H9 (cell line): ENCODE data around the gene WFDC5. TPM values are rescaled to one million over a fixed set of nuclear protein-coding genes. Genes with fewer than 3 reads are reported as not detected.

ENCODE experiments used
- DNase-seq: peaks from one replicate; pipeline ENCODE4 v3.0.0-alpha.2; 2017
- H2AFZ ChIP-seq: one replicate; pipeline ENCODE4 v1.6.1; 2013; ENCODE audit warnings: mild to moderate bottlenecking, low read length, control low read depth, moderate library complexity
- H2AK5ac ChIP-seq: 2 replicates; pipeline ENCODE4 v1.6.1; 2013; ENCODE audit warnings: low read length, control low read depth, mixed read lengths; ENCODE audit not compliant: insufficient read length
- H2BK120ac ChIP-seq: one replicate; pipeline ENCODE4 v1.6.1; 2013; ENCODE audit warnings: low read depth, mild to moderate bottlenecking, low read length, control low read depth, inconsistent platforms; ENCODE audit not compliant: poor library complexity, severe bottlenecking
- H2BK12ac ChIP-seq: 2 replicates; pipeline ENCODE4 v1.6.1; 2013; ENCODE audit warnings: low read length, control low read depth, mixed read lengths, low read depth; ENCODE audit not compliant: insufficient read length
- H2BK15ac ChIP-seq: 2 replicates; pipeline ENCODE4 v1.6.1; 2013; ENCODE audit warnings: low read depth, low read length, control low read depth
- H2BK20ac ChIP-seq: one replicate; pipeline ENCODE4 v1.6.1; 2013; ENCODE audit warnings: low read depth, mild to moderate bottlenecking, low read length, control low read depth, inconsistent platforms; ENCODE audit not compliant: poor library complexity, severe bottlenecking
- H2BK5ac ChIP-seq: 2 replicates; pipeline ENCODE4 v1.6.1; 2013; ENCODE audit warnings: low read length, control low read depth, mixed read lengths; ENCODE audit not compliant: insufficient read length
- H3K14ac ChIP-seq: 2 replicates; pipeline ENCODE4 v1.6.1; 2013; ENCODE audit warnings: low read length, control low read depth; ENCODE audit not compliant: insufficient read depth
- H3K18ac ChIP-seq: 2 replicates; pipeline ENCODE4 v1.6.1; 2013; ENCODE audit warnings: low read depth, mild to moderate bottlenecking, mixed read lengths, low read length, control low read depth; ENCODE audit not compliant: insufficient read length
- H3K23ac ChIP-seq: 2 replicates; pipeline ENCODE4 v1.6.1; 2013; ENCODE audit warnings: low read length, control low read depth, mixed read lengths, low read depth; ENCODE audit not compliant: insufficient read length
- H3K23me2 ChIP-seq: 2 replicates; pipeline ENCODE4 v1.6.1; 2013; ENCODE audit warnings: low read depth, mild to moderate bottlenecking, mixed read lengths, low read length, control low read depth; ENCODE audit not compliant: insufficient read length, poor library complexity, severe bottlenecking
- H3K27ac ChIP-seq: 2 replicates; pipeline ENCODE4 v1.5.1; 2013; ENCODE audit warnings: low read length, control low read depth, mixed read lengths, low read depth; ENCODE audit not compliant: insufficient read length
- H3K27me3 ChIP-seq: 2 replicates; pipeline ENCODE4 v1.6.1; 2013; ENCODE audit warnings: low read length, control low read depth, inconsistent platforms; ENCODE audit not compliant: insufficient read depth
- H3K4ac ChIP-seq: 2 replicates; pipeline ENCODE4 v1.6.1; 2013; ENCODE audit warnings: low read depth, mild to moderate bottlenecking, control low read depth, inconsistent platforms, low read length, moderate library complexity
- H3K4me1 ChIP-seq: 2 replicates; pipeline ENCODE4 v1.6.1; 2013; ENCODE audit warnings: low read length, control low read depth, inconsistent platforms; ENCODE audit not compliant: insufficient read depth
- H3K4me2 ChIP-seq: 2 replicates; pipeline ENCODE4 v1.6.1; 2013; ENCODE audit warnings: low read length, control low read depth, mixed read lengths; ENCODE audit not compliant: insufficient read length, insufficient read depth
- H3K56ac ChIP-seq: 2 replicates; pipeline ENCODE4 v1.6.1; 2013; ENCODE audit warnings: low read depth, mild to moderate bottlenecking, mixed read lengths, low read length, control low read depth; ENCODE audit not compliant: insufficient read length
- H3K79me1 ChIP-seq: 2 replicates; pipeline ENCODE4 v1.6.1; 2013; ENCODE audit warnings: low read depth, mild to moderate bottlenecking, moderate library complexity, low read length, control low read depth, inconsistent platforms; ENCODE audit not compliant: insufficient read depth, poor library complexity, severe bottlenecking
- H3K79me2 ChIP-seq: 2 replicates; pipeline ENCODE4 v1.6.1; 2013; ENCODE audit warnings: low read length, control low read depth, inconsistent platforms; ENCODE audit not compliant: insufficient read depth
- H3K9ac ChIP-seq: 2 replicates; pipeline ENCODE4 v1.6.1; 2013; ENCODE audit warnings: low read length, control low read depth, mixed read lengths; ENCODE audit not compliant: insufficient read length; ENCODE audit errors: extremely low read depth
- H3K9me3 ChIP-seq: one replicate; pipeline ENCODE4 v1.6.1; 2013; ENCODE audit warnings: low read depth, low read length, inconsistent platforms; ENCODE audit not compliant: control insufficient read depth
- H3T11ph ChIP-seq: one replicate; pipeline ENCODE4 v1.6.1; 2013; ENCODE audit warnings: mild to moderate bottlenecking, low read length, control low read depth, inconsistent platforms
- H4K20me1 ChIP-seq: one replicate; pipeline ENCODE4 v1.6.1; 2013; ENCODE audit not compliant: control insufficient read depth, insufficient read length, insufficient read depth
- H4K5ac ChIP-seq: 2 replicates; pipeline ENCODE4 v1.6.1; 2013; ENCODE audit warnings: low read depth, mild to moderate bottlenecking, mixed read lengths, low read length, control low read depth; ENCODE audit not compliant: insufficient read length
- H4K8ac ChIP-seq: replicated peaks from 2 replicates; pipeline ENCODE4 v1.6.1; 2013; ENCODE audit warnings: low read length, control low read depth, mixed read lengths, low read depth; ENCODE audit not compliant: insufficient read length
- H4K91ac ChIP-seq: 2 replicates; pipeline ENCODE4 v1.6.1; 2013; ENCODE audit warnings: low read depth, mild to moderate bottlenecking, moderate library complexity, mixed read lengths, low read length, control low read depth; ENCODE audit not compliant: insufficient read length
- H3K27ac Mint-ChIP-seq, 3 experiments: 2 replicates in 2 of 3; 3 replicates in 1 of 3; pipeline ENCODE4 v1.8.0; 2020 to 2021; ENCODE audit warnings: mixed read lengths in 3 of 3, mild to moderate bottlenecking in 1 of 3, moderate library complexity in 1 of 3
- H3K27me3 Mint-ChIP-seq: 2 replicates; pipeline ENCODE4 v1.8.0; 2021; ENCODE audit warnings: low read depth, mild to moderate bottlenecking, moderate library complexity, mixed read lengths
- H3K36me3 Mint-ChIP-seq, 3 experiments: 2 replicates in 2 of 3; 3 replicates in 1 of 3; pipeline ENCODE4 v1.8.0; 2020 to 2021; ENCODE audit warnings: low read depth in 3 of 3, mixed read lengths in 3 of 3; ENCODE audit not compliant: insufficient read depth in 1 of 3
- H3K4me1 Mint-ChIP-seq, 2 experiments: 2 replicates each; pipeline ENCODE4 v1.8.0; 2020; ENCODE audit warnings: mixed read lengths in 2 of 2
- H3K4me3 Mint-ChIP-seq, 2 experiments: 2 replicates in 1 of 2; 3 replicates in 1 of 2; pipeline ENCODE4 v1.8.0; 2020 to 2021; ENCODE audit warnings: mild to moderate bottlenecking in 2 of 2, mixed read lengths in 2 of 2, moderate library complexity in 1 of 2
- H3K9me3 Mint-ChIP-seq, 2 experiments: 2 replicates in 1 of 2; 3 replicates in 1 of 2; pipeline ENCODE4 v1.8.0; 2020; ENCODE audit warnings: mild to moderate bottlenecking in 2 of 2, mixed read lengths in 2 of 2, moderate library complexity in 1 of 2
- CTCF ChIP-seq: fragments of 200-600 bp; sonication (generic); conservative IDR thresholded peaks from 3 replicates; pipeline ENCODE4 v1.8.0; 2021; ENCODE audit warnings: antibody characterized with exemption, mild to moderate bottlenecking
- WGBS: extraction: QIAGEN DNeasy Blood & Tissue Kit; methylation state at CpG from one replicate; pipeline ENCODE4 v1.1.7; 2013; ENCODE audit warnings: missing lambda C conversion rate, low lambda C conversion rate, mixed read lengths; ENCODE audit not compliant: insufficient read length; ENCODE audit errors: extremely low coverage; 5-methylcytosine and 5-hydroxymethylcytosine counted together
- total RNA-seq: library from RNA; stranded (reverse); gene quantifications from 2 replicates; pipeline ENCODE4 v1.2.1, GENCODE V29; 2021

Gene WFDC5
- total RNA-seq, 1 experiment from 2014 or later, result not detected

DNA sequence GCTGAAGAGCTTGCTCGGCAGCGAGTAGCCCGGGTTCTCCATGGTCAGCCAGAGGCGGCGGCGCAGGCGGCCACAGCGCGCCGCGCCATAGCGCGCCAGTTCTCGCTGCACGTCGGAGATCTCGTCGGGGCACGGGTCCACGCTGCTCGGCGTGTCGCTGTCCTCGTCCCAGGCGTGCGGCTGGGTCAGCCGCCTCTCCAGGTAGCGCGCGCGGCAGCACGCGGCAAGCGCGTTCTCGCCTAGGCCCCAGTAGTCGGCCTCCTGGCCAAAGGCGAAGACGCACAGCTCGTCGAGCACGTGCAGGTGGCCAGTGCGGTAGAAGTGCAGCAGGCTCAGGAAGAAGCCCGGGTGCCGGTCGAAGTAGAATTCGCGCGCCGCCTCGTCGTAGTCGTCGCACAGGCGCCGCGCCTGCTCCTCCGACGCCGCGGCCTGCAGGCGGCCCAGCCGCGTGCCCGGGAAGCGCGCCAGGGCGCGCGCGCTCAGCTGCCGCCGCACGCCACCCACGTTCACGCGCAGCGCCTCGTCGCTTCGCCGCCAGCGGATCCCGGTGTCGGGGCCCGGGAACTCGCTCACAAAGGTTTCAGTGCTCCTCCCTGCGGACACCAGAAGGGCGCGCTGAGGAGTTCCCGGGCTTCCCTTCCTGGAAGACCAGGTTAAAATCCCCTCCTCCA is 16.7 kb downstream of the WFDC5 start:
- H2BK120ac ChIP-seq, result no peak overlapping the region
- peak; percentile 61 for TF ChIP-seq CTCF
- peak; percentile 88 for DNase-seq
- H3K4me1 ChIP-seq, result no peaks in the 10 kb centered on the region; the same call in 1 of the 2 replicates
- no peak overlapping the region for H4K91ac ChIP-seq
- H3K27me3 ChIP-seq, result no peaks in the 10 kb centered on the region; the same call in 1 of the 2 replicates
- H2BK5ac ChIP-seq, result no peak overlapping the region
- no peak overlapping the region for H3K9ac ChIP-seq
- no peaks in the 10 kb centered on the region for H3K79me2 ChIP-seq
- no peaks in the 10 kb centered on the region for H3K79me1 ChIP-seq
- no peak overlapping the region for H2AK5ac ChIP-seq
- H2BK20ac ChIP-seq, result no peak overlapping the region
- H4K5ac ChIP-seq, result no peak overlapping the region
- Mint-ChIP-seq H3K4me1 (peaks cover 11% of the 10 kb centered on the region in 2 experiments), H3K27me3 (peaks cover 50% of the 10 kb centered on the region), H3K4me3 (peak overlapping the region in 1 of 2 experiments; percentile 56; a peak in 2 of 5 replicates), H3K27ac (no peak overlapping the region), H3K36me3 (peaks cover 2 to 4% (median 2%) of the 10 kb centered on the region in 3 experiments; a peak in 5 of 7 replicates), H3K9me3 (peaks cover 0 to 4% of the 10 kb centered on the region in 2 experiments; a peak in 3 of 5 replicates)
- no peak overlapping the region for H3K23ac ChIP-seq
- H3K18ac ChIP-seq, result no peak overlapping the region
- no peak overlapping the region for H3K4ac ChIP-seq
- no peak overlapping the region for H3K56ac ChIP-seq
- H2BK15ac ChIP-seq, result no peak overlapping the region
- H3K4me2 ChIP-seq, result no peak overlapping the region
- H2BK12ac ChIP-seq, result no peak overlapping the region
- no peaks in the 10 kb centered on the region for H3K9me3 ChIP-seq
- no peak overlapping the region for H3K27ac ChIP-seq
- H3K14ac ChIP-seq, result no peak overlapping the region; the same call in 1 of the 2 replicates
- WGBS, result no CpG with 5 or more reads among the region's 91 CpGs
- H3K23me2 ChIP-seq, result no peaks in the 10 kb centered on the region
- H3T11ph ChIP-seq, result no peak overlapping the region
- H4K20me1 ChIP-seq, result no peaks in the 10 kb centered on the region
- no peak overlapping the region for H2AFZ ChIP-seq
- H4K8ac ChIP-seq, result no peak overlapping the region
